Brain pericyte (primary cell): ENCODE results near the gene PTS.
"Not testable (repeated sequence)": the region's sequence is repeated elsewhere in the genome, so short reads cannot be mapped to it uniquely, and the experiment has no call there.

Source experiments
- DNase-seq: peaks from one replicate; pipeline ENCODE4 v3.0.0-alpha.2; 2012; ENCODE audit warnings: low read depth, low spot score

The PTS gene

GRCh38 chr11:112226062-112226830, at the start of gene PTS:
Gene PTS, plus strand, starts transcription at chr11:112226428. Its CDS starts 16 bp downstream, at chr11:112226444.
- DNase-seq, result peak; percentile 45

DNA sequence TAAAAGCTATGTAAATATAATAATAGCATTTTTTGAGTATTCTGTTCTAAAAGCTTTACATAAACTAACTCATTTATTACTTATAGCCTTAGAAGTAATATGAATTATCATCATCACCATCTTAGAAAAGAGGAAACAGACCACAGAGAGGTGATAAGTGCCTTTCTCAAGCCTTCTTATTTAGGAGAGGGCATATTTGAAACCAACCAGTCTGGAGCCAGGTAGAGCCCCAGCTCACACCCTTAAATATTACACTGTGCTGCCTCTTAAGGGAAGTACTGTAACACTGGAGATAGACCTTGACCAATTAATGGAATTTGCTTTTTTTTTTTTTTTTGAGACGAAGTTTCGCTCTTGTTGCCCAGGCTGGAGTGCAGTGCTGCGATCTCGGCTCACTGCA, 48.6 kb upstream of the PTS start:
- DNase-seq, result no peak

GRCh38 chr11:112178428-112178827, 47.8 kb upstream of the PTS start:
- DNase-seq, result no peak

GRCh38 chr11:112178936-112179335, 47.3 kb upstream of the PTS start:
- no peak for DNase-seq

- DNase-seq, result no peak
Measured at GRCh38 chr11:112179601-112180000, 46.6 kb upstream of the PTS start.

DNA sequence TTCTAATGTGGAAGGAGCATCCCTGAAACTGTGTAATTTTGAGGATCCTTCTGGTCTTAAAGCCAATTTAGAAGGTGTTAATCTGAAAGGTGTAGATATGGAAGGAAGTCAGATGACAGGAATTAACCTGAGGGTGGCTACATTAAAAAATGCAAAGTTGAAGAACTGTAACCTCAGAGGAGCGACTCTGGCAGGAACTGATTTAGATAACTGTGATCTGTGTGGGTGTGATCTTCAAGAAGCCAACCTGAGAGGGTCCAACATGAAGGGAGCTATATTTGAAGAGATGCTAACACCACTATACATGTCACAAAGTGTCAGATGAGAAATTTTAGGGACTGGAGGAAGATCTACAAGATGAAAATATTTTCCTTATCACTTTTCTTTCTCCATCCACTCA, 43.4 kb upstream of the PTS start:
- DNase-seq, result no peak

DNA sequence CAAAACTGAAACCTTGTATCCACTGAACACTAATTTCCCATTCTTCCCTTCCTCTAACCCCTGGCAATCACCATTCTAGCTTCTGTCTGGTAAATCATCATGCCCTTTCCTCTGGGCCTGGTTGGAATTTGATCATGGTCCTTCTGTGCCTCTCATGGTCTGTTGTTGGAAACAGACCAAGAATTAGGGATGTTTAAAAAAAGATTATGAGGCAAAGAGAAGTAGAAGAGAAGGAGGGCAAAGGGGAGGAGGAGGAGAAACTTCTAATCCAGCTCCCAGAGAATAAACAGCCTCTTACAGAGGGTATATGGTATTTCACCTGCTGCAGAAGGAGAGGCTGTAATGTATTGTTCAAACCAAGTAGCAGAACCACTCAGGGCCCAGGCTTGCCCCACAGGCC, 40.3 kb upstream of the PTS start:
- DNase-seq, result no peak

GRCh38 chr11:112186304-112186703, 39.9 kb upstream of the PTS start:
- no peak for DNase-seq

- DNase-seq, result not testable (repeated sequence)
Measured at GRCh38 chr11:112195113-112195512, 31.1 kb upstream of the PTS start.

GRCh38 chr11:112195951-112196351, 30.3 kb upstream of the PTS start:
- no peak for DNase-seq

DNA sequence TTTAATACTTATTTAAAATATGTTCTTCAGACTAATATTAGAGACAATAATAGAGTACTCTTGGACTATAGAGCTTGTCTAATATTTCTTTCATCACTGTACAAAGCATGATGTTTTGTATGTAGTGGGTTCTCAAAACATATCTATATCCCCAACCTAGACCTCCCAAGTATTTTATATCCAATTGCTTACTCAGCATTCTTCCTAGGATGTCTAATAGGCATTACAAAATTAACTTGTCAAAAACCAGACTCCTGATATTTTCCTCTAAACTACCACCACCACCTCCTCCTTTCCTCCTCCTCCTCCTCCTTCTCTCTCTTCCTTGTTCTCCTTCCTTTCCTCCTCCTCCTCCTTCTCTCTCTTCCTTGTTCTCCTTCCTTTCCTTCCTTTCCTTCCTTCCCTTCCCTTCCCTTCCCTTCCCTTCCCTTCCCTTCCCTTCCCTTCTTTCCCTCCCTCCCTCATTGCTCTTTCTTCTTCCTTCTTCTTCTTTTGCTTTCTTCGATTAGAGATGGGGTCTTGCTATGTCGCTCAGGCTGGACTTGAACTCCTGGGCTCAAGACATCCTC, 29.6 kb upstream of the PTS start:
- DNase-seq, result no peak

GRCh38 chr11:112199101-112199500, 27.1 kb upstream of the PTS start:
- not testable (repeated sequence) for DNase-seq

DNA sequence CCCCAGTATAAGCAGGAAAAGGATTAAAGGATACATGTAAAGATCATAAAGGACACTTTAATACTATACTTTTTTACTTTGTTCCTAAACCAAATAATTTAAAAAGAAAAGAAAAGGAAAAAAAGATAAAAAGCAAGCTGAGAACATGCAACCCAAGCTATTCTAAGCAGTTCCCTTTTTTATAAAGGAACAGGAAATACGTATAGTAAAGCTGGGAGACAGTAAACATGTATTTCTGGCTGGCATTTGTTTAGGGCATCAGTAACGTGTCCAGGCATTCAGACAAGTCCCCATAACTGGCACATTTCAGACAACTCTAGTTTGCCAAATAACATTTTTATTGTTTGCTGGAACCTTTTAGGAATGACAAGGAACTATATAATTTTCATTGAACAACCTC, 26.0 kb upstream of the PTS start:
- no peak for DNase-seq

DNA sequence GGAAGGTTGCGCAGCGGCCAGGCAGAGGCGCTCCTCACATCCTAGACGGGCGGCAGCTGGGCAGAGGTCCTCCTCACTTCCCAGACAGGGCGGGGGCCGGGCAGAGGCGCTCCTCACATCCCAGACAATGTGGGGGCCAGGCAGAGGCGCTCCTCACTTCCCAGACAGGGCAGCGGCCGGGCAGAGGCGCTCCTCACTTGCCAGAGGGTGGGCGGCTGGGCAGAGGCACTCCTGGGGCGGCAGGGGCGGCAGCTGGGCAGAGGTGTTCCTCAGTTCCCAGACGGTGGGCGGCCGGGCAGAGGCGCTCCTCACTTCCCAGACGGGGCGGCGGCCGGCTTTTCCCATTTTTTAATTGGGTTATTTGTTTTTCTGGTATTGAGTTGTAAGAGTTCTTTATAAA, 20.2 kb upstream of the PTS start:
- DNase-seq, result no peak

GRCh38 chr11:112210890-112211289, 15.3 kb upstream of the PTS start:
- DNase-seq, result no peak

GRCh38 chr11:112211536-112211935, 14.7 kb upstream of the PTS start:
- no peak for DNase-seq

- DNase-seq, result no peak
Measured at GRCh38 chr11:112212290-112212689, 13.9 kb upstream of the PTS start.

GRCh38 chr11:112212710-112213109, 13.5 kb upstream of the PTS start:
- DNase-seq, result no peak

DNA sequence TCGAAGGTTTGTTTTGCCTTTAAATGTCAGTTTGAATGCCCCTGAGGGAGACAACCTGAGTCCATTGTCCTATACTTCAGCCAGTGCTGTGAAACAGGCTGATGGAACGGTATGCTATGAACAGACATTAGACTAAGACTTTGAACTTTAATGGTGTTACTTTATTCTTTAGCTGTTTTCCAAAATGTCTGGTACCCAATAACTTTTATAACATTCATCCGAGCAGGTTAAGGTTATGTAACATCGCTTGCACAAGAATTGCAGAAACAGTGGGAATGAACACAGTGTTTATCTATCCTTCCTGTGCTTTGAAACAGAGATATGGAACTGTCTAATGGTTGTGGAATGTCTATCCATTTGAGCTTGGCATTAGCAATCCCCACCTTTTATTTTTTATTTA, 12.5 kb upstream of the PTS start:
- no peak for DNase-seq

DNA sequence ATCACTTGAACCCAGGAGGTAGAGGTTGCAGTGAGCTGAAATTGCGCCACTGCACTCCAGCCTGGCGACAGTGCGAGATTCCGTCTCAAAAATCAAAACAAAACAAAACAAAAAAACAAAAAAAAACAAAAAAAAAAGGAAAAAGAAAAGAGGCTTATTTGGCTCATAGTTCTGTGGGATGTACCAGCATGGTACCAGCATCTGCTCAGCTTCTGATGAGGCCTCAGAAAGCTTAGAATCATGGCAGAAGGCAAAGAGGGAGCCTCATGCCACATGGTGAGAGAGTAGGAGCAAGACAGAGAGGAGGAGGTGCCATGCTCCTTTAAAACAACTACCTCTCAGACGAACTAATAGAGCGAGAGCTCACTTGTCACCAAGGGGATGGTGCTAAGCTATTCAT, 10.6 kb upstream of the PTS start:
- no peak for DNase-seq

DNA sequence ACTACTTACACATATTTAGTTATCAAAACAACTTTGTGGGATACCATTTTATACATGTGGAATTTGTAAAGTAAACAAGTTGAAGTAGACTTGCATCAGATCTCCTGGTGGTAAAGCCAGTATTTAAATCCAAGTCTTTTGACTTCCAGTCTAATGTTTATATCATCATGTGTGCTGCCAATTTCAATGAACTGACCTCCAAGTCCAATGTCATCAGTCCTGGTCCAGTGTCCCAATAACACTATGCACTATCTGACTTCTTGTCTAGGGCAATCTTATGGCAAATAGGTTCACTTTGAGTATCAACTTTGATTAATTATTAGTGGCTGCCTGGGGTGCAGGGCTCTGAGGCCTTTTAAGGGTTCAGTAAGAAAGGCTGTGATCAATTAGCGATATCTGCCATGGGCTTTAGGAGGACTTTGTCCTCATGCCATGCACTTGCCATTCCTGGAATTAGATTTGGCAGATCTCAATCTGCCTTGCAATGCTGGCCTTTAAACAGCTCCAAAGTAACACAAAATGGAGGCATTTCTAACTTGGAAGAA, 9.6 kb upstream of the PTS start:
- DNase-seq, result no peak

GRCh38 chr11:112219476-112220232, 6.6 kb upstream of the PTS start:
- DNase-seq, result peak; percentile 44
